ENCODE results near the gene LANCL2.

The LANCL2 gene

GRCh38 chr7:55432506-55432905 is 67.4 kb downstream of the LANCL2 start:
- DNase-seq (ENCODE audit: insufficient read length): no peak
- TF ChIP-seq POLR2AphosphoS5 (IDR thresholded peaks at IDR 0.05; ENCODE audit: low read depth, low read length) (no peak), TAF1 (IDR thresholded peaks at IDR 0.05; ENCODE audit: borderline replicate concordance, low read depth, low read length) (no peak), POLR2A (IDR thresholded peaks at IDR 0.05; ENCODE audit: low read depth, low read length) (no peak)
- FAIRE-seq: no peak

GRCh38 chr7:55432939-55433784 is 68.0 kb downstream of the LANCL2 start:
- DNase-seq (ENCODE audit: insufficient read length) (no peak), FAIRE-seq (peak; percentile 79)
- no peak for TF ChIP-seq POLR2AphosphoS5 (IDR thresholded peaks at IDR 0.05; ENCODE audit: low read depth, low read length)
- no peak for TF ChIP-seq POLR2A (IDR thresholded peaks at IDR 0.05; ENCODE audit: low read depth, low read length)
- no peak for TF ChIP-seq TAF1 (IDR thresholded peaks at IDR 0.05; ENCODE audit: borderline replicate concordance, low read depth, low read length)

- no peak for DNase-seq (ENCODE audit: insufficient read length)
- FAIRE-seq: no peak
- TF ChIP-seq POLR2A (IDR thresholded peaks at IDR 0.05; ENCODE audit: low read depth, low read length): no peak
- no peak for TF ChIP-seq TAF1 (IDR thresholded peaks at IDR 0.05; ENCODE audit: borderline replicate concordance, low read depth, low read length)
- no peak for TF ChIP-seq POLR2AphosphoS5 (IDR thresholded peaks at IDR 0.05; ENCODE audit: low read depth, low read length)
Observed at GRCh38 chr7:55435466-55435865, 70.3 kb downstream of the LANCL2 start.

GRCh38 chr7:55436457-55436856 is 71.3 kb downstream of the LANCL2 start:
- no peak for DNase-seq (ENCODE audit: insufficient read length)
- no peak for FAIRE-seq
- TF ChIP-seq POLR2AphosphoS5 (IDR thresholded peaks at IDR 0.05; ENCODE audit: low read depth, low read length) (no peak), TAF1 (IDR thresholded peaks at IDR 0.05; ENCODE audit: borderline replicate concordance, low read depth, low read length) (no peak), POLR2A (IDR thresholded peaks at IDR 0.05; ENCODE audit: low read depth, low read length) (no peak)

- FAIRE-seq (no peak), DNase-seq (ENCODE audit: insufficient read length) (no peak)
- TF ChIP-seq POLR2AphosphoS5 (IDR thresholded peaks at IDR 0.05; ENCODE audit: low read depth, low read length) (no peak), POLR2A (IDR thresholded peaks at IDR 0.05; ENCODE audit: low read depth, low read length) (no peak), TAF1 (IDR thresholded peaks at IDR 0.05; ENCODE audit: borderline replicate concordance, low read depth, low read length) (no peak)
Observed at GRCh38 chr7:55437375-55437774, 72.2 kb downstream of the LANCL2 start.

GRCh38 chr7:55438085-55438756 is 73.1 kb downstream of the LANCL2 start:
- TF ChIP-seq POLR2AphosphoS5 (IDR thresholded peaks at IDR 0.05; ENCODE audit: low read depth, low read length): no peak
- TF ChIP-seq POLR2A (IDR thresholded peaks at IDR 0.05; ENCODE audit: low read depth, low read length): no peak
- no peak for TF ChIP-seq TAF1 (IDR thresholded peaks at IDR 0.05; ENCODE audit: borderline replicate concordance, low read depth, low read length)
- DNase-seq (ENCODE audit: insufficient read length) (no peak), FAIRE-seq (no peak)

- TF ChIP-seq TAF1 (IDR thresholded peaks at IDR 0.05; ENCODE audit: borderline replicate concordance, low read depth, low read length) (no peak), POLR2AphosphoS5 (IDR thresholded peaks at IDR 0.05; ENCODE audit: low read depth, low read length) (no peak), POLR2A (IDR thresholded peaks at IDR 0.05; ENCODE audit: low read depth, low read length) (no peak)
- no peak for DNase-seq (ENCODE audit: insufficient read length)
- FAIRE-seq: no peak
Observed at GRCh38 chr7:55438757-55439525, 73.8 kb downstream of the LANCL2 start.

- TF ChIP-seq POLR2A (IDR thresholded peaks at IDR 0.05; ENCODE audit: low read depth, low read length): no peak
- no peak for TF ChIP-seq TAF1 (IDR thresholded peaks at IDR 0.05; ENCODE audit: borderline replicate concordance, low read depth, low read length)
- no peak for TF ChIP-seq POLR2AphosphoS5 (IDR thresholded peaks at IDR 0.05; ENCODE audit: low read depth, low read length)
- FAIRE-seq (no peak), DNase-seq (ENCODE audit: insufficient read length) (no peak)
Observed at GRCh38 chr7:55439627-55440026, 74.5 kb downstream of the LANCL2 start.

- no peak for DNase-seq (ENCODE audit: insufficient read length)
- no peak for FAIRE-seq
- TF ChIP-seq POLR2AphosphoS5 (IDR thresholded peaks at IDR 0.05; ENCODE audit: low read depth, low read length) (no peak), TAF1 (IDR thresholded peaks at IDR 0.05; ENCODE audit: borderline replicate concordance, low read depth, low read length) (no peak), POLR2A (IDR thresholded peaks at IDR 0.05; ENCODE audit: low read depth, low read length) (no peak)
Observed at GRCh38 chr7:55440040-55440690, 75.0 kb downstream of the LANCL2 start.

GRCh38 chr7:55441002-55441401 is 75.9 kb downstream of the LANCL2 start:
- no peak for FAIRE-seq
- TF ChIP-seq TAF1 (IDR thresholded peaks at IDR 0.05; ENCODE audit: borderline replicate concordance, low read depth, low read length): no peak
- no peak for TF ChIP-seq POLR2AphosphoS5 (IDR thresholded peaks at IDR 0.05; ENCODE audit: low read depth, low read length)
- no peak for TF ChIP-seq POLR2A (IDR thresholded peaks at IDR 0.05; ENCODE audit: low read depth, low read length)
- DNase-seq (ENCODE audit: insufficient read length): no peak
